GM21360 (cell line): ENCODE measurements around the gene NDUFC1.

Experiments used
- ATAC-seq: cut with Tn5 transposase; IDR thresholded peaks from one replicate; pipeline ENCODE4 v1.9.1; 2021; ENCODE audit warnings: mild to moderate bottlenecking, moderate library complexity; ENCODE audit not compliant: unreplicated experiment

The NDUFC1 gene

GRCh38 chr4:139253046-139253445 is 49.2 kb downstream of the NDUFC1 start:
- ATAC-seq = no peak

GRCh38 chr4:139247700-139248238 is 54.5 kb downstream of the NDUFC1 start:
- ATAC-seq = no peak

DNA sequence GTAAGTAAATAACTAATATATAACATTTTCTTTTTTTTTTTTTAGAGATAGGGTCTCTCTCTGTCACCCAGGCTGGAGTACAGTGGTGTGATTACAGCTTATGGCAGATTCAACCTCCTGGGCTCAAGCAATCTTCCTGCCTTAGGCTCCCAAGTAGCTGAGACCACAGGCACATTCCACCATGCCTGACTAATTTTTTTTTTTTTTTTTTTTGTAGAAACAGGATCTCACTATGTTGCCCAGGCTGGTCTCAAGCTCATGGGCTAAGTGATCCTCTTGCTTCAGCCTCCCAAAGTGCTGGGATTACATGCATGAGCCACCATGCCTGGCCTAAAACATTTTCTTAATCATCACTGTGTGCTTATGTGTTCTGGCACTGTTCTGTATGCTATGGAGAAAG is 55.0 kb downstream of the NDUFC1 start:
- no peak for ATAC-seq

GRCh38 chr4:139246166-139246565 is 56.1 kb downstream of the NDUFC1 start:
- ATAC-seq = no peak

GRCh38 chr4:139245590-139245989 is 56.7 kb downstream of the NDUFC1 start:
- ATAC-seq = no peak

GRCh38 chr4:139243448-139244365 is 58.6 kb downstream of the NDUFC1 start:
- ATAC-seq = no peak

DNA sequence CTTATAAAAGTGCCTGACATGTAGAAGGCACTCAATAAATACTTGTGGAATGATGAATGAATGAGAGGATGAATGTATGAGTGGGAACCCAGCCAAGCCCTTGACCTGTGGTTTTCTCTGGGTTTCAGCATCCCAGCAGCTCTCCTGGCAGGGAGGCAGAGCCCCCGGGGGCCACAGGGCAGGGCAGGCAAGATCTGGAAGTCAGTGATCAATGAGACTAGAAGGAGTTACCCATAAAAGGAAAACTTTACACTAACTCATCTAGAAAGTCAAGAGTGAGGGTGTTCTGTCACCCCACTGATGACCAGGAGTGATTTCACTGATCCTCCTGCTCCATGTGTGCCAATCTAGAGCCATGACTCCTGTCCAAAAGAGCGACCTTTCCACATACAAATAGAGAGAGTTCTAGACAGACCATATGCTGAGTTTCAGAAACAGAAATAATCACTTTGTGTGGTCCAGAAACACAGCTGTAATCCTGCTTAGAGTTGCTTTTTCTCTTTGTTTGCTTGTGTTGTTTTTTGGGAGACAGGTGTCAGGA is 59.7 kb downstream of the NDUFC1 start:
- no peak for ATAC-seq

DNA sequence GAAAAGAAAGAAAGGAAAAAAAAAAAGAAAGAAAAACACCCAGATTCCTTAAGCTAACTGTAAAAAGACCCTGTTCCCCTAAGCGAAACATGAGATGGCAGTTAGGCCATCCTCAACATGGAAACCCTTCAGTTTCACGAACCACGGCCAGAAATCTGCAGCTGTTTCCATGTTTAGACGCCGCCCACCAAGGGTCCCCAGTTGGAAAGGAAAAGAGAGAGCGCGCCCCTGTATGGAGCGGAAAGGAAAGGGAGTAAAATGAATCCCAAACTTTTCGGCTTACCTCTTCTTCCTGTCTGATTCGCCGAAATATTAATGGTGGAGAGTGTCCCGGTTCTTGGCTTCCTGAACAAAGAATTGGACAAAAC is 60.5 kb downstream of the NDUFC1 start:
- no peak for ATAC-seq

- ATAC-seq = no peak
Measured at GRCh38 chr4:139241086-139241783, 61.0 kb downstream of the NDUFC1 start.
